KMS-11 (cell line): ENCODE measurements around the gene WNT5A.

Source experiments
- H2AFZ ChIP-seq: fragments of 200-600 bp; sonication (generic); 2 replicates; pipeline ENCODE4 v1.6.1; 2016; ENCODE audit warnings: antibody characterized with exemption, mixed run types, low read depth
- H3K27ac ChIP-seq: fragments of 200-600 bp; sonication (generic); 2 replicates; pipeline ENCODE4 v1.6.1; 2016; ENCODE audit warnings: mild to moderate bottlenecking, mixed run types
- H3K27me3 ChIP-seq: fragments of 200-600 bp; sonication (generic); 2 replicates; pipeline ENCODE4 v1.6.1; 2017; ENCODE audit warnings: mild to moderate bottlenecking, low read depth, mixed run types, moderate library complexity; ENCODE audit not compliant: insufficient read depth
- H3K36me3 ChIP-seq: fragments of 200-600 bp; sonication (generic); 2 replicates; pipeline ENCODE4 v1.6.1; 2017; ENCODE audit warnings: mild to moderate bottlenecking, mixed run types; ENCODE audit not compliant: insufficient read depth
- H3K4me1 ChIP-seq: fragments of 200-600 bp; sonication (generic); 2 replicates; pipeline ENCODE4 v1.6.1; 2016; ENCODE audit warnings: mild to moderate bottlenecking, low read depth, mixed run types; ENCODE audit not compliant: poor library complexity, severe bottlenecking
- H3K4me2 ChIP-seq: fragments of 200-600 bp; sonication (generic); 2 replicates; pipeline ENCODE4 v1.7.0; 2016; ENCODE audit warnings: mild to moderate bottlenecking, mixed run types
- H3K4me3 ChIP-seq: fragments of 200-600 bp; sonication (generic); IDR thresholded peaks from 2 replicates; pipeline ENCODE4 v1.6.1; 2017; ENCODE audit warnings: low read depth, low read length, mixed read lengths; ENCODE audit not compliant: insufficient read depth
- H3K79me2 ChIP-seq: fragments of 200-600 bp; sonication (generic); 2 replicates; pipeline ENCODE4 v1.6.1; 2016; ENCODE audit warnings: low read depth, mixed run types; ENCODE audit not compliant: insufficient read depth
- H3K9ac ChIP-seq: fragments of 200-600 bp; sonication (generic); 2 replicates; pipeline ENCODE4 v1.6.1; 2016; ENCODE audit warnings: mild to moderate bottlenecking, mixed run types
- H4K20me1 ChIP-seq: fragments of 200-600 bp; sonication (generic); 2 replicates; pipeline ENCODE4 v1.6.1; 2016; ENCODE audit warnings: mild to moderate bottlenecking, mixed run types; ENCODE audit not compliant: insufficient read depth
- TF ChIP-seq, protein P1 (sequence below): fragments of 200-600 bp; sonication (generic); conservative IDR thresholded peaks from 2 replicates; pipeline ENCODE4 v1.6.1; 2017; ENCODE audit warnings: low read depth, mild to moderate bottlenecking, antibody characterized with exemption, low read length, moderate library complexity, mixed read lengths

WNT5A gene

GRCh38 chr3:55523471-55523870 lies 36.4 kb upstream of the WNT5A start:
- Histone ChIP-seq H3K9ac (no peak overlapping the region), H2AFZ (no peak overlapping the region), H3K27me3 (no peaks in the 10 kb centered on the region), H4K20me1 (no peaks in the 10 kb centered on the region), H3K36me3 (no peaks in the 10 kb centered on the region), H3K4me2 (no peak overlapping the region), H3K27ac (no peak overlapping the region), H3K79me2 (no peaks in the 10 kb centered on the region), H3K4me3 (no peak overlapping the region), H3K4me1 (no peaks in the 10 kb centered on the region)
- TF ChIP-seq, protein P1, sequence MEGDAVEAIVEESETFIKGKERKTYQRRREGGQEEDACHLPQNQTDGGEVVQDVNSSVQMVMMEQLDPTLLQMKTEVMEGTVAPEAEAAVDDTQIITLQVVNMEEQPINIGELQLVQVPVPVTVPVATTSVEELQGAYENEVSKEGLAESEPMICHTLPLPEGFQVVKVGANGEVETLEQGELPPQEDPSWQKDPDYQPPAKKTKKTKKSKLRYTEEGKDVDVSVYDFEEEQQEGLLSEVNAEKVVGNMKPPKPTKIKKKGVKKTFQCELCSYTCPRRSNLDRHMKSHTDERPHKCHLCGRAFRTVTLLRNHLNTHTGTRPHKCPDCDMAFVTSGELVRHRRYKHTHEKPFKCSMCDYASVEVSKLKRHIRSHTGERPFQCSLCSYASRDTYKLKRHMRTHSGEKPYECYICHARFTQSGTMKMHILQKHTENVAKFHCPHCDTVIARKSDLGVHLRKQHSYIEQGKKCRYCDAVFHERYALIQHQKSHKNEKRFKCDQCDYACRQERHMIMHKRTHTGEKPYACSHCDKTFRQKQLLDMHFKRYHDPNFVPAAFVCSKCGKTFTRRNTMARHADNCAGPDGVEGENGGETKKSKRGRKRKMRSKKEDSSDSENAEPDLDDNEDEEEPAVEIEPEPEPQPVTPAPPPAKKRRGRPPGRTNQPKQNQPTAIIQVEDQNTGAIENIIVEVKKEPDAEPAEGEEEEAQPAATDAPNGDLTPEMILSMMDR: no peak

DNA sequence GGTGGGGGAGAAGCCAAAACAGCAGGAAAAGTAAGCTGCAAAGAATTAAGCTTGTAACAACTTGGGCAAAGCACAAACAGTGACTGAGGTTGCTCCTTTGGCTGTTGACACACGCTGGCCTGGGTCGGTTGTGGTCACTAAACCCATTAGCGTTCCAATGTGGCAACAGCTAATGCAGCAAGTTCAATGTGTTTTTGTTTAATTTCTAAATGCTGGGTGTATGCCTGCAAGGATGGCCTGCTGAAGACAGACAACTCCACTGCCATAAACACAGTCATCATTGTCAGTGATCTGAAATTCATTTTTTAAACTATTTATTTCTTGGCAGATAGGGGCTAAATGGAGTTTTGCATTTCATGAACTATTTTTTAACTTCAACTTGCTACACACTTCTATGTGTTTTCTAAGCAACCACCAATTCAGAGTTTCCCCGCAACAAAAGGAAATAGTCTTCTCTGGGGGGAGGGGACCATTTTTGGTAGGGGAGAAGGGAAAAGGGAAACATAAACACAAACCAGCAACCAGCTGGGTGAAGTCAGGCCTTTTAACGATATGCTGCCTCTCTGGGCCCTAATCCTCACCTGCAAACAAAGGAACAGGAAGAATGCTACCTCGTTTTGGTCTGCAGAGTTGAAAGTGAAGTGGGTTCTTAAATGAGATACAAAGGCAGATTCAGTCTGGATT lies 34.8 kb upstream of the WNT5A start:
- H3K4me3 ChIP-seq: no peak overlapping the region
- H3K27me3 ChIP-seq: no peaks in the 10 kb centered on the region
- H3K4me1 ChIP-seq: no peaks in the 10 kb centered on the region
- H3K79me2 ChIP-seq: no peaks in the 10 kb centered on the region
- TF ChIP-seq, protein P1: no peak
- no peak overlapping the region for H3K27ac ChIP-seq
- H3K4me2 ChIP-seq: no peak overlapping the region
- H3K36me3 ChIP-seq: no peaks in the 10 kb centered on the region
- H3K9ac ChIP-seq: no peak overlapping the region
- H4K20me1 ChIP-seq: no peaks in the 10 kb centered on the region
- no peak overlapping the region for H2AFZ ChIP-seq

DNA sequence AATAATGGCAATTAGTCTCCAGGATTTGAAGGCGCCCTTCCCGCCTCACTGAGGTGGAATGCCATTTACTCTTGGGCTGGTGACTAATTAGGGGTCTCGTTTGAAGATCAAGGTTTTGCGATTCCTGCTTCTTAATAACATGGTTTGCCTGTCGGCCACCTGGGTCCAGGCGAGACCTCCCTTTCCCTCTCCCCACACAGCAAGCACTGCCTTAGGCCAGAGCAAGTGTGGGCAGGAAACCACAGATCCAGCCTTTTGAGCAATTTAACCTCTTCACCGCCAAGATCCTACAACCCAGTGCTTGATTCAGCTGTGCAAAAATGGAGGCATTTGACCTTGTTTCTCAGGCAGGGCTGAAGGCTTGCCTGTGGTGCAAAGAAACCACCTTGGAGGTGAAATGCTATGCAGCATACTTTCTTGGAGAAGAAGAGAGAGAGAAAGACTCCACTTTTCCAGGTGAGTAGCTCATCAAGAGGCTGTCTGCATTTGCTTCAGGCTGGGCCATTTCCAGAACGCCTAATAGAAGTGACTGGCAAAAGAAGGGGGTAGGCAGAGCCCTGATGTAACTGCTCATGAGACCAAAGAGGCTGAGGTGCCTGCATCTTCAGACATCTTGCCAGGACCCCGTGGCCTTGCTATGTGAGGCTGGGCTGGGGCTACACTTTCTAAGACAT lies 34.1 kb upstream of the WNT5A start:
- Histone ChIP-seq H2AFZ (no peak overlapping the region), H3K4me1 (no peaks in the 10 kb centered on the region)
- TF ChIP-seq, protein P1: no peak

DNA sequence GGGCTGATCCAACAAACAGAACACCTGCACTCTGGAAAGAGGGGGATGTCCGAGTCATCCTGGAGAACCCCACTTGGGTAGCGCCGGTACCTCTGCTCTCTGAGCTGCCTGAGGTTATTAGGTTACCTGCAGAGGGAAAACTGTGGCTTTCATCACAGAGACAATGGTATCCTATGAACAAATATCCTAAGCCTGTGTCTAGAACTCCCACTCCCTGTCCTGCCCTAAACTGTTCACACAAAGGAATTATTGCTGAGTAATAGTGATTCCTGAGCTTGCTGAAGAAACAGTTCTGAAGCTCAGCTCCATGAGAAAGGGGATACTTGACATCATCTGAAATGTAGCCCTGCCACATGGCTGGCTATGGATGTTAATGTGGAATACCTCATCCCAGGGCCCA lies 31.9 kb upstream of the WNT5A start:
- H3K4me2 ChIP-seq: no peak overlapping the region
- H4K20me1 ChIP-seq: no peaks in the 10 kb centered on the region
- H2AFZ ChIP-seq: no peak overlapping the region
- no peaks in the 10 kb centered on the region for H3K36me3 ChIP-seq
- H3K9ac ChIP-seq: no peak overlapping the region
- H3K27me3 ChIP-seq: no peaks in the 10 kb centered on the region
- H3K79me2 ChIP-seq: no peaks in the 10 kb centered on the region
- TF ChIP-seq, protein P1: no peak
- H3K27ac ChIP-seq: no peak overlapping the region
- H3K4me1 ChIP-seq: no peaks in the 10 kb centered on the region
- no peak overlapping the region for H3K4me3 ChIP-seq

More for the DNA sequence above, 34.1 kb upstream of the WNT5A start:
- Histone ChIP-seq H3K9ac (no peak overlapping the region), H3K27ac (no peak overlapping the region), H3K27me3 (no peaks in the 10 kb centered on the region), H3K4me3 (no peak overlapping the region), H3K4me2 (no peak overlapping the region), H3K79me2 (no peaks in the 10 kb centered on the region), H4K20me1 (no peaks in the 10 kb centered on the region), H3K36me3 (no peaks in the 10 kb centered on the region)
